SIG-M5 treated with dmso at 0.1 percent for 504 hours (cell line): ENCODE data around the gene CNDP1.
"Not testable (repeated sequence)": the region's sequence is repeated elsewhere in the genome, so short reads cannot be mapped to it uniquely, and the experiment has no call there.

ENCODE experiments used
- DNase-seq: peaks from one replicate; lab custom pipeline; 2025; ENCODE audit not compliant: unreplicated experiment; lab: John Stamatoyannopoulos, UW

CNDP1 gene

GRCh38 chr18:74534150-74534969 lies at the start of gene CNDP1:
TSS of gene CNDP1 (plus strand) at chr18:74534500. CDS start at chr18:74534668, 168 bp downstream.
- no peak for DNase-seq

- no peak for DNase-seq
These were observed 48.0 kb upstream of the CNDP1 start for GRCh38 chr18:74486119-74486849.

GRCh38 chr18:74488354-74488753 lies 45.9 kb upstream of the CNDP1 start:
- no peak for DNase-seq

GRCh38 chr18:74488864-74489263 lies 45.4 kb upstream of the CNDP1 start:
- no peak for DNase-seq

- DNase-seq, result no peak
These were observed 44.6 kb upstream of the CNDP1 start for GRCh38 chr18:74489676-74490075.

- no peak for DNase-seq
These were observed 42.0 kb upstream of the CNDP1 start for GRCh38 chr18:74492259-74492658.

GRCh38 chr18:74493689-74494088 lies 40.6 kb upstream of the CNDP1 start:
- peak; percentile 34 for DNase-seq

GRCh38 chr18:74494514-74494913 lies 39.8 kb upstream of the CNDP1 start:
- no peak for DNase-seq

GRCh38 chr18:74495581-74496507 lies 38.5 kb upstream of the CNDP1 start, which contains the start of gene CNDP2:
TSS of gene CNDP2 (plus strand) at chr18:74496363. CDS start at chr18:74499974, 3,611 bp downstream.
- DNase-seq, result peak; percentile 95

- DNase-seq, result peak; percentile 22
These were observed 37.6 kb upstream of the CNDP1 start for GRCh38 chr18:74496508-74497323.

- DNase-seq, result no peak
These were observed 37.0 kb upstream of the CNDP1 start for GRCh38 chr18:74497324-74497676.

- peak; percentile 37 for DNase-seq
These were observed 36.5 kb upstream of the CNDP1 start for GRCh38 chr18:74497778-74498177.

- DNase-seq, result peak; percentile 84
These were observed 35.3 kb upstream of the CNDP1 start for GRCh38 chr18:74498712-74499627.

GRCh38 chr18:74499633-74500032 lies 34.7 kb upstream of the CNDP1 start:
- peak; percentile 86 for DNase-seq

- no peak for DNase-seq
These were observed 33.9 kb upstream of the CNDP1 start for GRCh38 chr18:74500372-74500771.

GRCh38 chr18:74500774-74501173 lies 33.5 kb upstream of the CNDP1 start:
- DNase-seq, result not testable (repeated sequence)

GRCh38 chr18:74501386-74501785 lies 32.9 kb upstream of the CNDP1 start:
- DNase-seq, result no peak

- DNase-seq, result no peak
These were observed 31.2 kb upstream of the CNDP1 start for GRCh38 chr18:74503137-74503536.

- no peak for DNase-seq
These were observed 28.5 kb upstream of the CNDP1 start for GRCh38 chr18:74505776-74506175.
